HG02678 (cell line): ENCODE data around the gene SMO.
"Not testable (repeated sequence)": the region's sequence is repeated elsewhere in the genome, so short reads cannot be mapped to it uniquely, and the experiment has no call there.

Source experiments
- ATAC-seq: cut with Tn5 transposase; IDR thresholded peaks from one replicate; pipeline ENCODE4 v1.9.1; 2021; ENCODE audit warnings: mild to moderate bottlenecking, moderate library complexity; ENCODE audit not compliant: unreplicated experiment

SMO gene

GRCh38 chr7:129227646-129228578, 39.5 kb downstream of the SMO start:
- no peak for ATAC-seq

- no peak for ATAC-seq
Observed at GRCh38 chr7:129228633-129229032, 40.2 kb downstream of the SMO start.

- no peak for ATAC-seq
Observed at GRCh38 chr7:129231666-129232065, 43.2 kb downstream of the SMO start.

GRCh38 chr7:129238546-129238945, 50.1 kb downstream of the SMO start:
- ATAC-seq: no peak

- ATAC-seq: no peak
Observed at GRCh38 chr7:129240119-129240820, 51.8 kb downstream of the SMO start.

GRCh38 chr7:129244220-129244619, 55.8 kb downstream of the SMO start:
- no peak for ATAC-seq

- no peak for ATAC-seq
Observed at GRCh38 chr7:129245533-129245932, 57.1 kb downstream of the SMO start.

- ATAC-seq: no peak
Observed at GRCh38 chr7:129247087-129247486, 58.7 kb downstream of the SMO start.

GRCh38 chr7:129252128-129252527, 63.7 kb downstream of the SMO start:
- no peak for ATAC-seq

- ATAC-seq: not testable (repeated sequence)
Observed at GRCh38 chr7:129252603-129253002, 64.2 kb downstream of the SMO start.

- no peak for ATAC-seq
Observed at GRCh38 chr7:129255800-129256199, 67.4 kb downstream of the SMO start.

GRCh38 chr7:129256221-129256620, 67.8 kb downstream of the SMO start:
- ATAC-seq: no peak

- ATAC-seq: no peak
Observed at GRCh38 chr7:129257168-129257567, 68.7 kb downstream of the SMO start.

- ATAC-seq: no peak
Observed at GRCh38 chr7:129258649-129259389, 70.4 kb downstream of the SMO start.

- ATAC-seq: no peak
Observed at GRCh38 chr7:129262324-129262723, 73.9 kb downstream of the SMO start.
